GM19043 (cell line): Measurements from ENCODE around the gene ZNF543.

ENCODE experiments used
- ATAC-seq: cut with Tn5 transposase; IDR thresholded peaks from one replicate; pipeline ENCODE4 v1.9.1; 2021; ENCODE audit warnings: low read depth; ENCODE audit not compliant: unreplicated experiment

ZNF543 gene

DNA sequence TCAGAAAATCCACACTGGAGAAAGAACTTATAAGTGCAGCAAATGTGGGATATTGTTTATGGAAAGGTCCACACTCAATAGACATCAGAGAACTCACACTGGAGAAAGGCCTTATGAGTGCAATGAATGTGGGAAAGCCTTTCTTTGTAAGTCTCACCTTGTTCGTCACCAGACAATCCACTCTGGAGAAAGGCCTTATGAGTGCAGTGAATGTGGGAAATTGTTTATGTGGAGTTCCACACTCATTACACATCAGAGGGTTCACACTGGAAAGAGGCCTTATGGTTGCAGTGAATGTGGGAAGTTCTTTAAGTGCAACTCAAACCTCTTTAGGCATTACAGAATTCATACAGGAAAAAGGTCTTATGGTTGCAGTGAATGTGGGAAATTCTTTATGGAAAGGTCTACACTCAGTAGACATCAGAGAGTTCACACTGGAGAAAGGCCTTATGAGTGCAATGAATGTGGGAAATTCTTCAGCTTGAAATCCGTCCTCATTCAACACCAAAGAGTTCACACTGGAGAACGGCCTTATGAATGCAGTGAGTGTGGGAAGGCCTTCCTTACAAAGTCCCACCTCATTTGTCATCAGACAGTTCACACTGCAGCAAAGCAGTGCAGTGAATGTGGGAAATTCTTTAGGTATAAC lies 57.4 kb downstream of the ZNF543 start:
- ATAC-seq: no peak
